ENCODE results near the gene C2orf76.
"Not testable (repeated sequence)": the region's sequence is repeated elsewhere in the genome, so short reads cannot be mapped to it uniquely, and the experiment has no call there.

Gene C2orf76

GRCh38 chr2:119366649-119367471 lies at the start of gene C2orf76, which contains the start of gene DBI:
TSS of gene C2orf76 (minus strand) at chr2:119366834. CDS start at chr2:119339959, 26,875 bp downstream.
TSS of gene DBI (plus strand) at chr2:119366977. CDS start at chr2:119367052, 75 bp downstream.
- Histone ChIP-seq H3K4me3 (ENCODE audit: low read length in 2 of 2) (peak within 1 kb of the TSS; percentile 93 to 99), H3K4me1 (ENCODE audit: control insufficient read depth in 2 of 2, insufficient read depth in 2 of 2, low read length in 2 of 2) (peaks cover 20 to 31% of the 10 kb centered on the region in 2 donors), H3K36me3 (ENCODE audit: control insufficient read depth in 2 of 2, insufficient read depth in 2 of 2, low read length in 2 of 2) (peaks cover 29 to 35% of the 10 kb centered on the region in 2 donors), H3K27me3 (ENCODE audit: control insufficient read depth in 2 of 2, insufficient read depth in 2 of 2, low read length in 2 of 2) (no peaks in the 10 kb centered on the region), H3K9ac (ENCODE audit: low read depth in 1 of 2, low read length in 2 of 2) (peak within 1 kb of the TSS; percentile 89 to 95), H3K27ac (ENCODE audit: low read depth in 2 of 2, low read length in 2 of 2) (peak within 1 kb of the TSS; percentile 90 to 93), H3K9me3 (ENCODE audit: control insufficient read depth in 2 of 2, low read length in 2 of 2) (no peaks in the 10 kb centered on the region)

GRCh38 chr2:119415630-119416029 lies 49.0 kb upstream of the C2orf76 start:
- Histone ChIP-seq H3K9ac (ENCODE audit: low read depth in 1 of 2, low read length in 2 of 2) (no peak overlapping the region), H3K4me1 (ENCODE audit: control insufficient read depth in 2 of 2, insufficient read depth in 2 of 2, low read length in 2 of 2) (peaks cover 6 to 10% of the 10 kb centered on the region in 2 donors), H3K9me3 (ENCODE audit: control insufficient read depth in 2 of 2, low read length in 2 of 2) (no peaks in the 10 kb centered on the region), H3K36me3 (ENCODE audit: control insufficient read depth in 2 of 2, insufficient read depth in 2 of 2, low read length in 2 of 2) (no peaks in the 10 kb centered on the region), H3K27me3 (ENCODE audit: control insufficient read depth in 2 of 2, insufficient read depth in 2 of 2, low read length in 2 of 2) (no peaks in the 10 kb centered on the region), H3K27ac (ENCODE audit: low read depth in 2 of 2, low read length in 2 of 2) (no peak overlapping the region), H3K4me3 (ENCODE audit: low read length in 2 of 2) (no peak overlapping the region)

GRCh38 chr2:119414894-119415293 lies 48.3 kb upstream of the C2orf76 start:
- no peak overlapping the region for H3K27ac ChIP-seq (ENCODE audit: low read depth in 2 of 2, low read length in 2 of 2)
- H3K4me1 ChIP-seq (ENCODE audit: control insufficient read depth in 2 of 2, insufficient read depth in 2 of 2, low read length in 2 of 2), result peaks cover 0 to 4% of the 10 kb centered on the region in 2 donors
- H3K9ac ChIP-seq (ENCODE audit: low read depth in 1 of 2, low read length in 2 of 2), result no peak overlapping the region
- H3K9me3 ChIP-seq (ENCODE audit: control insufficient read depth in 2 of 2, low read length in 2 of 2), result no peaks in the 10 kb centered on the region
- no peaks in the 10 kb centered on the region for H3K27me3 ChIP-seq (ENCODE audit: control insufficient read depth in 2 of 2, insufficient read depth in 2 of 2, low read length in 2 of 2)
- H3K4me3 ChIP-seq (ENCODE audit: low read length in 2 of 2), result no peak overlapping the region
- no peaks in the 10 kb centered on the region for H3K36me3 ChIP-seq (ENCODE audit: control insufficient read depth in 2 of 2, insufficient read depth in 2 of 2, low read length in 2 of 2)

- no peak overlapping the region for H3K27ac ChIP-seq (ENCODE audit: low read depth in 2 of 2, low read length in 2 of 2)
These were observed 42.9 kb upstream of the C2orf76 start for GRCh38 chr2:119409506-119409905.

GRCh38 chr2:119408221-119408619 lies 41.6 kb upstream of the C2orf76 start:
- no peaks in the 10 kb centered on the region for H3K9me3 ChIP-seq (ENCODE audit: control insufficient read depth in 2 of 2, low read length in 2 of 2)
- H3K27ac ChIP-seq (ENCODE audit: low read depth in 2 of 2, low read length in 2 of 2), result no peak overlapping the region
- H3K9ac ChIP-seq (ENCODE audit: low read depth in 1 of 2, low read length in 2 of 2), result no peak overlapping the region
- peaks cover 2 to 7% of the 10 kb centered on the region in 2 donors for H3K4me1 ChIP-seq (ENCODE audit: control insufficient read depth in 2 of 2, insufficient read depth in 2 of 2, low read length in 2 of 2)
- H3K27me3 ChIP-seq (ENCODE audit: control insufficient read depth in 2 of 2, insufficient read depth in 2 of 2, low read length in 2 of 2), result no peaks in the 10 kb centered on the region
- no peak overlapping the region for H3K4me3 ChIP-seq (ENCODE audit: low read length in 2 of 2)
- H3K36me3 ChIP-seq (ENCODE audit: control insufficient read depth in 2 of 2, insufficient read depth in 2 of 2, low read length in 2 of 2), result no peaks in the 10 kb centered on the region

More at GRCh38 chr2:119409506-119409905, 42.9 kb upstream of the C2orf76 start:
- Histone ChIP-seq H3K9me3 (ENCODE audit: control insufficient read depth in 2 of 2, low read length in 2 of 2) (no peaks in the 10 kb centered on the region), H3K4me3 (ENCODE audit: low read length in 2 of 2) (no peak overlapping the region), H3K9ac (ENCODE audit: low read depth in 1 of 2, low read length in 2 of 2) (no peak overlapping the region), H3K36me3 (ENCODE audit: control insufficient read depth in 2 of 2, insufficient read depth in 2 of 2, low read length in 2 of 2) (no peaks in the 10 kb centered on the region), H3K27me3 (ENCODE audit: control insufficient read depth in 2 of 2, insufficient read depth in 2 of 2, low read length in 2 of 2) (no peaks in the 10 kb centered on the region), H3K4me1 (ENCODE audit: control insufficient read depth in 2 of 2, insufficient read depth in 2 of 2, low read length in 2 of 2) (peaks cover 0 to 5% of the 10 kb centered on the region in 2 donors)

GRCh38 chr2:119407430-119408220 lies 41.0 kb upstream of the C2orf76 start:
- no peak overlapping the region for H3K4me3 ChIP-seq (ENCODE audit: low read length in 2 of 2)
- H3K36me3 ChIP-seq (ENCODE audit: control insufficient read depth in 2 of 2, insufficient read depth in 2 of 2, low read length in 2 of 2), result no peaks in the 10 kb centered on the region
- peaks cover 6 to 12% of the 10 kb centered on the region in 2 donors for H3K4me1 ChIP-seq (ENCODE audit: control insufficient read depth in 2 of 2, insufficient read depth in 2 of 2, low read length in 2 of 2)
- H3K27ac ChIP-seq (ENCODE audit: low read depth in 2 of 2, low read length in 2 of 2), result no peak overlapping the region
- no peaks in the 10 kb centered on the region for H3K9me3 ChIP-seq (ENCODE audit: control insufficient read depth in 2 of 2, low read length in 2 of 2)
- no peak overlapping the region for H3K9ac ChIP-seq (ENCODE audit: low read depth in 1 of 2, low read length in 2 of 2)
- H3K27me3 ChIP-seq (ENCODE audit: control insufficient read depth in 2 of 2, insufficient read depth in 2 of 2, low read length in 2 of 2), result no peaks in the 10 kb centered on the region

- peaks cover 10 to 15% of the 10 kb centered on the region in 2 donors for H3K4me1 ChIP-seq (ENCODE audit: control insufficient read depth in 2 of 2, insufficient read depth in 2 of 2, low read length in 2 of 2)
- no peaks in the 10 kb centered on the region for H3K36me3 ChIP-seq (ENCODE audit: control insufficient read depth in 2 of 2, insufficient read depth in 2 of 2, low read length in 2 of 2)
- no peaks in the 10 kb centered on the region for H3K9me3 ChIP-seq (ENCODE audit: control insufficient read depth in 2 of 2, low read length in 2 of 2)
- no peak overlapping the region for H3K9ac ChIP-seq (ENCODE audit: low read depth in 1 of 2, low read length in 2 of 2)
- H3K4me3 ChIP-seq (ENCODE audit: low read length in 2 of 2), result no peak overlapping the region
- H3K27me3 ChIP-seq (ENCODE audit: control insufficient read depth in 2 of 2, insufficient read depth in 2 of 2, low read length in 2 of 2), result no peaks in the 10 kb centered on the region
- H3K27ac ChIP-seq (ENCODE audit: low read depth in 2 of 2, low read length in 2 of 2), result no peak overlapping the region
These were observed 38.5 kb upstream of the C2orf76 start for GRCh38 chr2:119405151-119405550.

GRCh38 chr2:119403618-119404017 lies 37.0 kb upstream of the C2orf76 start:
- H3K27ac ChIP-seq (ENCODE audit: low read depth in 2 of 2, low read length in 2 of 2); H3K27me3 ChIP-seq (ENCODE audit: control insufficient read depth in 2 of 2, insufficient read depth in 2 of 2, low read length in 2 of 2); H3K4me3 ChIP-seq (ENCODE audit: low read length in 2 of 2); H3K9ac ChIP-seq (ENCODE audit: low read depth in 1 of 2, low read length in 2 of 2); H3K36me3 ChIP-seq (ENCODE audit: control insufficient read depth in 2 of 2, insufficient read depth in 2 of 2, low read length in 2 of 2); H3K9me3 ChIP-seq (ENCODE audit: control insufficient read depth in 2 of 2, low read length in 2 of 2): not testable (repeated sequence)
- H3K4me1 ChIP-seq (ENCODE audit: control insufficient read depth in 2 of 2, insufficient read depth in 2 of 2, low read length in 2 of 2), result peaks cover 10 to 15% of the 10 kb centered on the region in 2 donors

GRCh38 chr2:119402645-119403560 lies 36.3 kb upstream of the C2orf76 start:
- Histone ChIP-seq H3K9ac (ENCODE audit: low read depth in 1 of 2, low read length in 2 of 2) (no peak overlapping the region), H3K27me3 (ENCODE audit: control insufficient read depth in 2 of 2, insufficient read depth in 2 of 2, low read length in 2 of 2) (no peaks in the 10 kb centered on the region), H3K4me3 (ENCODE audit: low read length in 2 of 2) (peak overlapping the region in 1 of 2 donors; percentile 57), H3K27ac (ENCODE audit: low read depth in 2 of 2, low read length in 2 of 2) (peak overlapping the region; percentile 77 to 80), H3K36me3 (ENCODE audit: control insufficient read depth in 2 of 2, insufficient read depth in 2 of 2, low read length in 2 of 2) (no peaks in the 10 kb centered on the region), H3K9me3 (ENCODE audit: control insufficient read depth in 2 of 2, low read length in 2 of 2) (no peaks in the 10 kb centered on the region), H3K4me1 (ENCODE audit: control insufficient read depth in 2 of 2, insufficient read depth in 2 of 2, low read length in 2 of 2) (peaks cover 10 to 12% of the 10 kb centered on the region in 2 donors)

Measured in mucosa of rectum (tissue), 2 donors.